ENCODE results near the gene PACRG.

DNA sequence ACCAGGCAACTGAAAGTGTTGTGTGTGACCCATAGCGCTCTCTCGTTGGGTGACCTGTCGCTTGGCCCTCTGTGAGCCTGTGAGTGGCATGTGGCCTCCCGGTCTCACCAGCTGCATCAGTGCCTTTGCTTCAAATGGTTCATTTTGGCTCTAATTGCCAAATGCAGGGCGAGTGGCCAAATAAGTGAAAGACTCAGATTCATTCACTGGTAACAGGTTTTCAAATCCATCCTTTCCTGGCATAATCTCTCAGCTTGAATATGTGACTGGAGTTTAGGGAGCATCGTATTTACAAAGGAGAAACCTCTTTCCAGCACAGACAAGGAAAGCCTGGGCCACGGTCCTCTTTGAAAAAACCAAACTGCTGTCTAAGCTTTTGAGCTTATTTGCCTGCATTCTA is 365.1 kb downstream of the PACRG start:
- no peak for TF ChIP-seq ZSCAN20 (CRISPR knock-in tag; IDR thresholded peaks at IDR 0.05)
- TF ChIP-seq GATA3 (IDR thresholded peaks at IDR 0.05; ENCODE audit: borderline replicate concordance), result no peak
- no peak for TF ChIP-seq RAD21 (conservative IDR thresholded peaks at IDR 0.05 in 1 of 2, IDR thresholded peaks at IDR 0.05 in 1 of 2)
- TF ChIP-seq, protein P1, sequence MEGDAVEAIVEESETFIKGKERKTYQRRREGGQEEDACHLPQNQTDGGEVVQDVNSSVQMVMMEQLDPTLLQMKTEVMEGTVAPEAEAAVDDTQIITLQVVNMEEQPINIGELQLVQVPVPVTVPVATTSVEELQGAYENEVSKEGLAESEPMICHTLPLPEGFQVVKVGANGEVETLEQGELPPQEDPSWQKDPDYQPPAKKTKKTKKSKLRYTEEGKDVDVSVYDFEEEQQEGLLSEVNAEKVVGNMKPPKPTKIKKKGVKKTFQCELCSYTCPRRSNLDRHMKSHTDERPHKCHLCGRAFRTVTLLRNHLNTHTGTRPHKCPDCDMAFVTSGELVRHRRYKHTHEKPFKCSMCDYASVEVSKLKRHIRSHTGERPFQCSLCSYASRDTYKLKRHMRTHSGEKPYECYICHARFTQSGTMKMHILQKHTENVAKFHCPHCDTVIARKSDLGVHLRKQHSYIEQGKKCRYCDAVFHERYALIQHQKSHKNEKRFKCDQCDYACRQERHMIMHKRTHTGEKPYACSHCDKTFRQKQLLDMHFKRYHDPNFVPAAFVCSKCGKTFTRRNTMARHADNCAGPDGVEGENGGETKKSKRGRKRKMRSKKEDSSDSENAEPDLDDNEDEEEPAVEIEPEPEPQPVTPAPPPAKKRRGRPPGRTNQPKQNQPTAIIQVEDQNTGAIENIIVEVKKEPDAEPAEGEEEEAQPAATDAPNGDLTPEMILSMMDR (IDR thresholded peaks at IDR 0.05), result no peak
- TF ChIP-seq, protein P2, sequence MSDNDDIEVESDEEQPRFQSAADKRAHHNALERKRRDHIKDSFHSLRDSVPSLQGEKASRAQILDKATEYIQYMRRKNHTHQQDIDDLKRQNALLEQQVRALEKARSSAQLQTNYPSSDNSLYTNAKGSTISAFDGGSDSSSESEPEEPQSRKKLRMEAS (IDR thresholded peaks at IDR 0.05), result no peak
- TF ChIP-seq SMC3 (IDR thresholded peaks at IDR 0.05), result no peak
- no peak for TF ChIP-seq EP300 (IDR thresholded peaks at IDR 0.05)
- TF ChIP-seq ESRRA (IDR thresholded peaks at IDR 0.05; ENCODE audit: borderline replicate concordance, low read length), result no peak
- TF ChIP-seq, protein P3, sequence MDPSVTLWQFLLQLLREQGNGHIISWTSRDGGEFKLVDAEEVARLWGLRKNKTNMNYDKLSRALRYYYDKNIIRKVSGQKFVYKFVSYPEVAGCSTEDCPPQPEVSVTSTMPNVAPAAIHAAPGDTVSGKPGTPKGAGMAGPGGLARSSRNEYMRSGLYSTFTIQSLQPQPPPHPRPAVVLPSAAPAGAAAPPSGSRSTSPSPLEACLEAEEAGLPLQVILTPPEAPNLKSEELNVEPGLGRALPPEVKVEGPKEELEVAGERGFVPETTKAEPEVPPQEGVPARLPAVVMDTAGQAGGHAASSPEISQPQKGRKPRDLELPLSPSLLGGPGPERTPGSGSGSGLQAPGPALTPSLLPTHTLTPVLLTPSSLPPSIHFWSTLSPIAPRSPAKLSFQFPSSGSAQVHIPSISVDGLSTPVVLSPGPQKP (IDR thresholded peaks at IDR 0.05; ENCODE audit: low read depth, low read length), result no peak
